ENCODE data around the gene ITGA1. TPM values are rescaled to one million over a fixed set of nuclear protein-coding genes. Genes with fewer than 3 reads are reported as not detected.

ITGA1 gene
- total and polyA plus RNA-seq, 2 of the 8 experiments (the other 6 are each of a cell fraction or from before 2014, with no cell fraction given): 2.3 to 9.0 TPM

DNA sequence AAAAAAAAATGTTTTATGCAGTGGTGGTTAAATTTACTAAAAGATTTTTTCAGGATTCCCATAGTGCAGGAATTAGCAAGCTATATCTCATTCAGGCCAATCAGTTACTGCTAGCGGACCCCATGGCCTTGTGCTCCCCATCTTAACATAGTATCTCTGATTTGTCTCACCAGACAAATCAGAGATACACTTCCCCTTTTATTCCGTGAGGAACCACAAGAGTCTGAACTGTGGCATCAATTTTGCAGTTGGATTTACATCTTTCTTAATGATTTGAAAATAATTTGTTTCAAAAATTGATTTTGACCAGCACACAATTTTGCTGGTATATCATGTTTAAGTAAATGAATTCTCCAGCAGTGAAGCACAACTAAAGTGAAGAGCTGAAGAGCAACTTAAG lies 17.9 kb downstream of the ITGA1 start (continued):
- no peak for TF ChIP-seq EP300 (IDR thresholded peaks at IDR 0.05; ENCODE audit: borderline replicate concordance in 1 of 2, low read depth in 2 of 2, low read length in 2 of 2)
